Subcutaneous adipose tissue (tissue), 4 donors: ENCODE measurements around the gene DHPS. TPM values are rescaled to one million over a fixed set of nuclear protein-coding genes. Genes with fewer than 3 reads are reported as not detected.

Source experiments
- total RNA-seq, 4 donors: library from RNA; depleted of rRNA; stranded (reverse); fragments of >200 nt; gene quantifications; one replicate each; pipeline ENCODE4 v1.1.0, GENCODE V29; 2016
- TF ChIP-seq, protein P1 (sequence below): fragments of 450-650 bp; IDR thresholded peaks from one replicate; pipeline ENCODE4 v1.5.1; 2016; ENCODE audit warnings: low read depth, mild to moderate bottlenecking, control low read depth, antibody characterized with exemption, moderate library complexity

DHPS gene
- total RNA-seq, 4 donors from 2014 or later: 49.9 to 85.7 (median 75.7) TPM

DNA sequence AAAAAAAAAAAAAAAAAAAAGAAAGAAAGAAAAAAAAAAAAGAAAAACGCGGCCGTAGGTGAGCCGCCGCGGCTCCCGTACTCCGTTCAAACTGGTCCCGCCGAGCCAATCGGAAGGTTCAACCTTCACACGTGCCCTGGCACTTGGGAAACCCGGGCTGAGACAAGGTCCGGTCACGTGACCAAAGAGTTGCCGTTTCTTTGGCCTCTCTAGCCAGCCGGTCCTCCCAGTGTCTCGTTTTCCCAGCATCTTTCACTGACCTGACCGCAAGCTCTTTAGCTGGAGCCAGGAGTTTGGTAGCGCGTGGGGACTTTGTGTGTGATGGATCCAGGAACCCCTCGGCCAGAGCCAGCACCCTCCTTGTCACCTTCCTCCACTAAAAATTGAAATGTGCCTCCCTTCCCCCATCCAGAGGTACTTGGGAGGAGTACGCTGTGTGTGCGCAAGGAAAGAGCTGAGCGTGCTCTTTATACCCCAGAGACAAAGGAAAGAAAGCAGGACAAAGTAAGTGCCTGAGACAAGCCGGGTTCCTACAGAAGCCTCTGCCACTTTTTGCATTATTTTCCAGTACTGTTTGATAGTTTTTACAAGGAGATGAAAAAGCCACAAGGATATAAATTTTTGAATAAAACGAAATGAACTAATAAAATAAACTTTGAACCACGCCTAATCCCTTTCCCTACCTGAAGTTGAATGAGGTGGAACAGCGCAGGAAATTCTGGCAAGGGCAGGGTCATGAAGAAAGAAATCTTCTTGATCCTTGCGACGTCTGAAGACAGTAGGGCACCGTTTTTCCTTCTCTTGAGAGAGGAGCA is 41.1 kb upstream of the DHPS start:
- TF ChIP-seq, protein P1, sequence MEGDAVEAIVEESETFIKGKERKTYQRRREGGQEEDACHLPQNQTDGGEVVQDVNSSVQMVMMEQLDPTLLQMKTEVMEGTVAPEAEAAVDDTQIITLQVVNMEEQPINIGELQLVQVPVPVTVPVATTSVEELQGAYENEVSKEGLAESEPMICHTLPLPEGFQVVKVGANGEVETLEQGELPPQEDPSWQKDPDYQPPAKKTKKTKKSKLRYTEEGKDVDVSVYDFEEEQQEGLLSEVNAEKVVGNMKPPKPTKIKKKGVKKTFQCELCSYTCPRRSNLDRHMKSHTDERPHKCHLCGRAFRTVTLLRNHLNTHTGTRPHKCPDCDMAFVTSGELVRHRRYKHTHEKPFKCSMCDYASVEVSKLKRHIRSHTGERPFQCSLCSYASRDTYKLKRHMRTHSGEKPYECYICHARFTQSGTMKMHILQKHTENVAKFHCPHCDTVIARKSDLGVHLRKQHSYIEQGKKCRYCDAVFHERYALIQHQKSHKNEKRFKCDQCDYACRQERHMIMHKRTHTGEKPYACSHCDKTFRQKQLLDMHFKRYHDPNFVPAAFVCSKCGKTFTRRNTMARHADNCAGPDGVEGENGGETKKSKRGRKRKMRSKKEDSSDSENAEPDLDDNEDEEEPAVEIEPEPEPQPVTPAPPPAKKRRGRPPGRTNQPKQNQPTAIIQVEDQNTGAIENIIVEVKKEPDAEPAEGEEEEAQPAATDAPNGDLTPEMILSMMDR: no peak

DNA sequence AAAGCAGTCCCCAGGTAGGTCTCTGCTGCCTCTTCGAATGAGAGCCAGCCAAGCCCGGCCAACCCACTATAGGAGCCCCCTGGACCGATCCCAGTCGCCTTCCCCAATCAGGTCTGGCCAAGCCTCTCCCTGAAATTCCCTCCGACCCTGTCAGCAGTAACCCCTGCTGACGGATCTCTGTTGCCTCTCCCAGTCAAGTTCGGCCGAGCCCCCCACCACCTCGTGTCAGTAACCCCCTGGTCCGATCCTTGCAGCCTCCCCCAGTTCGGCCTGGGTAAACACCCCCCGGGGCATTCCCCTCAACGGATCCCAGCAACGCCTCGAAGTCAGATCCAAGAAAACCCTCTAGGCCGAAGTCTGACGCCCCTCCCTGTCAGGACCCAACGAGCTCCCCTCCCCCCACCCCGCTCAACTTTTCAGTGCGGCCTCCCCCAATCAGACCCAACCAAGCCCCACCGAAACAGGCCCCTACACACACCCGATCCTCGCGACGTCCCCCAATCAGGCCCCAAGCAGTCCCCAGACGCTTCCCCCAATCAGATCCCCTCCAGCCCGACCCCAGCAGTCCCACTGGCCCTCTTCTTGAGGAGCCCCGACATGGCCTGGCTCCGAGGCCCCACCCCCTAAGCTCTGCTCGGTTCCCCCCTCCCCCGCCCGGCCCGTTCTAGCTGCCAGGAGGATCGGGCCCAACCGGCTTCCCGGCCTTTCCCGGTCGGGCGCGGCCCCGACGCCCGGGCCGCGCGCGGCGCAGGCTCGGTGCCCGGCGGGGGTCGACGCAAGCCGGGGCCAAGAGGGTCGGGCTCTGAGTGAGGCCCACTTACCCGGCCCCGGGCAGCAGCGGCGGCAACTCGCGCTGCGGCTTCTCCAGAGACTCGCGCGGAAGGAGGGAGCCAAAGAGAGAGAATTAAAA is 40.2 kb upstream of the DHPS start:
- TF ChIP-seq, protein P1: no peak

GRCh38 chr19:12720851-12721655 is 39.4 kb upstream of the DHPS start:
- TF ChIP-seq, protein P1: no peak

DNA sequence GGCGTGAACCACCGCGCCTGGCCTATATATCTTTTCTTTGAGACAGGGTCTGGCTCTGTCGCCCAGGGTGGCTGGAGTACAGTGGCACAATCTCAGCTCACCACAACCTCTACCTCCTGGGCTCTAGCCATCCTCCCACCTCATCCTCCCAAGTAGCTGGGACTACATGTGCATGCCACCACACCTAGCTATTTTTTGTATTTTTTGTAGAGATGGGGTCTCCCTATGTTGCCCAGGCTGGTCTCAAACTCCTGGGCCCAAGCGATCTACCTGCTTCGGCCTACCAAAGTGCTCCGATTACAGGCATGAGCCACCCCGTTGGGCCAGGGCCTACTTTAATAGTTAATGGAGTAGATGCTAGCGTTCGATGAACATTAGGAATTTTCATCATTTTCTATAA is 38.6 kb upstream of the DHPS start:
- TF ChIP-seq, protein P1: no peak

DNA sequence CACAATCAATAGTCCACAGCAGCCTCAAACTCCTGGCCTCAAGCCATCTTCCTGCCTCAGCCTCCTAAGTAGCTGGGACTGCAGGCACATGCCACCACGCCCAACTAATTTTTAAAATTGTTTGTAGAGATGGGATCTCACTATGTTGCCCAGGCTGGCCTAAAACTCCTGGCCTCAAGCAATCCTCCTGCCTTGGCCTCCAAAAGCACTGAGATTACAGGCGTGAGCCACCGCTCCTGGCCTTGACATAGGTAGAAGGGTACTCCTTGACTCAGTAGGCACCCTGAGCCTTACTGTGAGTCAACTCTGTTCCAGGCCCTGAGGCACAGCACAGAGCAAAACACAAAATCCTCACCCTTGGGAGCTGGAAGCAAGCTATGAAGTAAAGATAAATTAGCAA is 34.2 kb upstream of the DHPS start:
- TF ChIP-seq, protein P1: no peak

GRCh38 chr19:12715102-12715501 is 33.4 kb upstream of the DHPS start:
- TF ChIP-seq, protein P1: no peak

DNA sequence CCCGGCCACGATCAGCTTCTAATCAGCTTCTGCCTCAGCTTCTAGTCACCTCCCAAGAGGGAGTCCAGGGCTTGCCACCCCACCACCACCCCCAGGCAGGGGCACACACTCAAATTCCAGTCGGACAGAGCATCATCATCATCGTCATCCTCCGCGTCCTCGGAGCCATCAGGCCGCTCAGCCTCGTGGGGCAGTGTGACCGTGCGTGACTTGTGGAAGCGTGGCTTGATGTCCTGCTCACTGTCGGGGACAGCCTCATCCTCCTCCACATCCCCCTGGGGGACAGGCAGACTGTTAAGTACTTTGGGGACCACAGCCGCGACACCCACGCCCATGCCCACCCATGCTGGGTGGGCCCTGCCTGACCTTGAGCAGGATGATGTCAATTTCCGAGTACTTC is 29.5 kb upstream of the DHPS start:
- TF ChIP-seq, protein P1: no peak
